ENCODE measurements around the gene TMEM121B. TPM values are rescaled to one million over a fixed set of nuclear protein-coding genes. Genes with fewer than 3 reads are reported as not detected.

Gene TMEM121B
- total RNA-seq, 2 donors from 2014 or later: 0.07 TPM

Other genes with a start within 250 kb of the TMEM121B start
- not detected for gene GAB4, start 113.1 kb downstream of the TMEM121B start, total RNA-seq
- 10 to 100 TPM; 19.5 to 23.5 TPM for gene IL17RA, start 36.4 kb downstream of the TMEM121B start, total RNA-seq
- 10 to 100 TPM; 23.5 to 26.1 TPM for gene HDHD5, start 37.9 kb upstream of the TMEM121B start, total RNA-seq
- gene ADA2, start 98.1 kb upstream of the TMEM121B start, total RNA-seq: 10 to 100 TPM; 13.0 to 16.1 TPM
- under 1 TPM; 0.23 to 0.77 TPM for gene CECR2, start 248.1 kb upstream of the TMEM121B start, total RNA-seq

Data from activated T-cell treated with anti-CD3 and anti-CD28 coated beads, Interleukin-2, amount 50 U/mL, for 72 hours (primary cell).